Suprapubic skin (tissue), 4 donors: ENCODE results near the gene MIPEP. TPM values are rescaled to one million over a fixed set of nuclear protein-coding genes. Genes with fewer than 3 reads are reported as not detected.
A peak's percentile ranks its signal among the peaks of the same experiment; 100 is the strongest.
"Not testable (repeated sequence)": the region's sequence is repeated elsewhere in the genome, so short reads cannot be mapped to it uniquely, and the experiment has no call there.

Source experiments
- DNase-seq, 2 donors: peaks; one replicate each; pipeline ENCODE4 v3.0.0-alpha.2; 2019; ENCODE audit warnings: low spot score in 2 of 2
- H3K27ac ChIP-seq: fragments of 200-600 bp; sonication (generic); one replicate; pipeline ENCODE4 v1.5.1; 2019
- H3K27me3 ChIP-seq: fragments of 200-600 bp; sonication (generic); one replicate; pipeline ENCODE4 v1.5.1; 2019
- H3K36me3 ChIP-seq: fragments of 200-600 bp; sonication (generic); one replicate; pipeline ENCODE4 v1.5.1; 2019
- H3K4me1 ChIP-seq: fragments of 200-600 bp; sonication (generic); one replicate; pipeline ENCODE4 v1.5.1; 2019
- H3K4me3 ChIP-seq: fragments of 200-600 bp; sonication (generic); one replicate; pipeline ENCODE4 v1.5.1; 2019; ENCODE audit warnings: mild to moderate bottlenecking
- H3K9me3 ChIP-seq: fragments of 200-600 bp; sonication (generic); one replicate; pipeline ENCODE4 v1.5.1; 2019
- CTCF ChIP-seq, 2 donors: fragments of 200-600 bp in 1 of 2; fragments of 450-650 bp in 1 of 2; sonication (generic) in 1 of 2; IDR thresholded peaks; one replicate each; pipeline ENCODE4 v1.5.1; 2016 to 2019; ENCODE audit warnings: antibody characterized with exemption in 2 of 2, mild to moderate bottlenecking in 1 of 2, moderate library complexity in 1 of 2
- EP300 ChIP-seq: sonication (generic); formaldehyde crosslinking; IDR thresholded peaks from one replicate; pipeline ENCODE4 v1.6.1; 2017; ENCODE audit warnings: antibody characterized with exemption
- POLR2A ChIP-seq, 2 donors: fragments of 450-650 bp; IDR thresholded peaks; one replicate each; pipeline ENCODE4 v1.6.1; 2017; ENCODE audit warnings: antibody characterized with exemption in 2 of 2, mild to moderate bottlenecking in 2 of 2, moderate library complexity in 2 of 2
- POLR2AphosphoS5 ChIP-seq, 3 donors: sonication (generic); formaldehyde crosslinking; IDR thresholded peaks; one replicate each; pipeline ENCODE4 v1.6.1; 2017; ENCODE audit warnings: antibody characterized with exemption in 3 of 3
- WGBS: methylation state at CpG from one replicate; pipeline ENCODE4 v1.1.5; 2018; 5-methylcytosine and 5-hydroxymethylcytosine counted together
- total RNA-seq, 4 donors: library from RNA; depleted of rRNA; stranded (reverse); fragments of >200 nt; gene quantifications; one replicate each; pipeline ENCODE4 v1.1.0, GENCODE V29; 2016

Gene MIPEP
- total RNA-seq, 4 donors from 2014 or later, result 26.3 to 51.4 (median 37.6) TPM

GRCh38 chr13:23889615-23890607, 711 bp upstream of the MIPEP start:
- Histone ChIP-seq H3K9me3 (no peaks in the 10 kb centered on the region), H3K27ac (peak overlapping the region; percentile 94), H3K27me3 (no peaks in the 10 kb centered on the region), H3K36me3 (peaks cover 2% of the 10 kb centered on the region), H3K4me3 (peak overlapping the region; percentile 91), H3K4me1 (peaks cover 22% of the 10 kb centered on the region)
- DNase-seq, result no peak
- 25% methylated on average over 15 of the region's 15 CpGs for WGBS
- TF ChIP-seq EP300 (no peak), CTCF (IDR thresholded peaks at IDR 0.05) (peak in 1 of 2 donors; percentile 23), POLR2A (IDR thresholded peaks at IDR 0.05) (no peak)

GRCh38 chr13:23884361-23884760, 4.8 kb downstream of the MIPEP start:
- DNase-seq, H3K4me3 ChIP-seq, H3K27me3 ChIP-seq, H3K27ac ChIP-seq, H3K9me3 ChIP-seq: not testable (repeated sequence)
- 76% methylated on average over 3 of the region's 3 CpGs for WGBS
- Histone ChIP-seq H3K36me3 (peaks cover 25% of the 10 kb centered on the region), H3K4me1 (peaks cover 16% of the 10 kb centered on the region)

GRCh38 chr13:23883255-23883654, 5.9 kb downstream of the MIPEP start:
- no peaks in the 10 kb centered on the region for H3K27me3 ChIP-seq
- no peak for DNase-seq
- WGBS, result 83% methylated on average over 4 of the region's 4 CpGs
- no peaks in the 10 kb centered on the region for H3K9me3 ChIP-seq
- TF ChIP-seq POLR2A (IDR thresholded peaks at IDR 0.05) (no peak), POLR2AphosphoS5 (IDR thresholded peaks at IDR 0.05) (no peak), CTCF (IDR thresholded peaks at IDR 0.05) (no peak), EP300 (no peak)
- peaks cover 36% of the 10 kb centered on the region for H3K36me3 ChIP-seq
- no peak overlapping the region for H3K27ac ChIP-seq
- no peak overlapping the region for H3K4me3 ChIP-seq
- H3K4me1 ChIP-seq, result peaks cover 12% of the 10 kb centered on the region

GRCh38 chr13:23881402-23881800, 7.8 kb downstream of the MIPEP start:
- H3K4me1 ChIP-seq, H3K27ac ChIP-seq, H3K4me3 ChIP-seq, DNase-seq, H3K27me3 ChIP-seq, H3K9me3 ChIP-seq: not testable (repeated sequence)
- 95% methylated on average over 7 of the region's 8 CpGs for WGBS
- H3K36me3 ChIP-seq, result peaks cover 44% of the 10 kb centered on the region

GRCh38 chr13:23880493-23881401, 8.5 kb downstream of the MIPEP start:
- not testable (repeated sequence) for DNase-seq, H3K4me3 ChIP-seq, H3K27ac ChIP-seq, H3K27me3 ChIP-seq, H3K4me1 ChIP-seq, H3K9me3 ChIP-seq
- peaks cover 44% of the 10 kb centered on the region for H3K36me3 ChIP-seq
- 91% methylated on average over 14 of the region's 18 CpGs for whole genome bisulfite sequencing

- no peak overlapping the region for H3K4me3 ChIP-seq
- 90% methylated on average over 4 of the region's 4 CpGs for WGBS
- no peak overlapping the region for H3K27ac ChIP-seq
- DNase-seq, result no peak
- H3K9me3 ChIP-seq, result no peaks in the 10 kb centered on the region
- peaks cover 51% of the 10 kb centered on the region for H3K36me3 ChIP-seq
- H3K4me1 ChIP-seq, result no peaks in the 10 kb centered on the region
- TF ChIP-seq EP300 (no peak), CTCF (IDR thresholded peaks at IDR 0.05) (no peak), POLR2A (IDR thresholded peaks at IDR 0.05) (no peak), POLR2AphosphoS5 (IDR thresholded peaks at IDR 0.05) (no peak)
- H3K27me3 ChIP-seq, result no peaks in the 10 kb centered on the region
These were observed 11.9 kb downstream of the MIPEP start for GRCh38 chr13:23877286-23877685.
